ENCODE data around the gene DIS3. TPM values are rescaled to one million over a fixed set of nuclear protein-coding genes. Genes with fewer than 3 reads are reported as not detected.

Gene DIS3
- total and polyA plus RNA-seq, 2 of the 13 experiments (the other 11 are each of a cell fraction or from before 2014, with no cell fraction given), result 13.2 to 35.0 TPM

GRCh38 chr13:72792640-72793039 is 10.9 kb upstream of the DIS3 start:
- ATAC-seq, result peak; percentile 89
- no peak for FAIRE-seq
- Histone ChIP-seq H2AFZ (ENCODE audit: low read length) (no peak overlapping the region), H3K36me3 (replicated peaks in 1 of 2; ENCODE audit: control insufficient read depth in 1 of 2, insufficient read depth in 2 of 2, low read length in 2 of 2) (peaks cover 6 to 36% of the 10 kb centered on the region in 2 experiments; a peak in 4 of 5 replicates), H3K9ac (ENCODE audit: insufficient read depth, low read depth, low read length) (no peak overlapping the region), H3K27me3 (ENCODE audit: control insufficient read depth in 1 of 2, insufficient read depth in 2 of 2, low read length in 2 of 2) (no peaks in the 10 kb centered on the region), H4K20me1 (ENCODE audit: insufficient read depth, low read length) (no peaks in the 10 kb centered on the region), H3K79me2 (ENCODE audit: insufficient read depth, low read length) (peaks cover 4% of the 10 kb centered on the region), H3K4me2 (ENCODE audit: low read depth, low read length) (no peak overlapping the region), H3K9me3 (ENCODE audit: low read length) (no peaks in the 10 kb centered on the region), H3K27ac (ENCODE audit: extremely low read length, insufficient read depth, low read length) (no peak overlapping the region), H3K4me1 (ENCODE audit: insufficient read depth, low read length) (0 out of 2 replicates have a peak, but pooled peaks cover 9% of the 10 kb centered on the region), H3K4me3 (replicated peaks in 1 of 3; ENCODE audit: insufficient read depth in 1 of 3, low read depth in 2 of 3, low read length in 3 of 3) (no peak overlapping the region)
- in situ Hi-C loops (cut with HindIII; ENCODE audit: extremely low pct_ligation_motif_present, low pct_unique_long_range_greater_than_20kb) (no loop called here), intact Hi-C loops (cut with micrococcal nuclease; ENCODE audit: unreplicated experiment) (no loop called here)
- no TSS peak for BruUV-seq (replicated peaks)
- WGBS (ENCODE audit: low lambda C conversion rate), result 74% methylated on average over 2 of the region's 2 CpGs
- peak; percentile 46 for DNase-seq (ENCODE audit: low spot score)
- CTCF ChIA-PET (ENCODE audit: low intra/inter-chr PET ratio, low total read pairs), result no interaction called here
- POLR2A ChIA-PET, result no interaction called here
- TF ChIP-seq ZNF280B (CRISPR knock-in tag; IDR thresholded peaks at IDR 0.05; ENCODE audit: borderline replicate concordance), result no peak
- no peak for TF ChIP-seq TRIM24 (CRISPR knock-in tag; IDR thresholded peaks at IDR 0.05)
- TF ChIP-seq NFE2 (CRISPR knock-in tag; IDR thresholded peaks at IDR 0.05), result no peak
- TF ChIP-seq ZNF703 (CRISPR knock-in tag; IDR thresholded peaks at IDR 0.05; ENCODE audit: borderline replicate concordance), result no peak
- TF ChIP-seq, protein P1, sequence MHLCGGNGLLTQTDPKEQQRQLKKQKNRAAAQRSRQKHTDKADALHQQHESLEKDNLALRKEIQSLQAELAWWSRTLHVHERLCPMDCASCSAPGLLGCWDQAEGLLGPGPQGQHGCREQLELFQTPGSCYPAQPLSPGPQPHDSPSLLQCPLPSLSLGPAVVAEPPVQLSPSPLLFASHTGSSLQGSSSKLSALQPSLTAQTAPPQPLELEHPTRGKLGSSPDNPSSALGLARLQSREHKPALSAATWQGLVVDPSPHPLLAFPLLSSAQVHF (CRISPR knock-in tag; IDR thresholded peaks at IDR 0.05), result no peak
- TF ChIP-seq NPAS2 (CRISPR knock-in tag; IDR thresholded peaks at IDR 0.05; ENCODE audit: borderline replicate concordance), result no peak
- no peak for TF ChIP-seq SP5 (CRISPR knock-in tag; IDR thresholded peaks at IDR 0.05; ENCODE audit: borderline replicate concordance, low read depth)
- TF ChIP-seq ZNF75D (CRISPR knock-in tag; IDR thresholded peaks at IDR 0.05; ENCODE audit: borderline replicate concordance), result no peak
- no peak for TF ChIP-seq ZSCAN12 (CRISPR knock-in tag; IDR thresholded peaks at IDR 0.05)
- TF ChIP-seq, protein P2, sequence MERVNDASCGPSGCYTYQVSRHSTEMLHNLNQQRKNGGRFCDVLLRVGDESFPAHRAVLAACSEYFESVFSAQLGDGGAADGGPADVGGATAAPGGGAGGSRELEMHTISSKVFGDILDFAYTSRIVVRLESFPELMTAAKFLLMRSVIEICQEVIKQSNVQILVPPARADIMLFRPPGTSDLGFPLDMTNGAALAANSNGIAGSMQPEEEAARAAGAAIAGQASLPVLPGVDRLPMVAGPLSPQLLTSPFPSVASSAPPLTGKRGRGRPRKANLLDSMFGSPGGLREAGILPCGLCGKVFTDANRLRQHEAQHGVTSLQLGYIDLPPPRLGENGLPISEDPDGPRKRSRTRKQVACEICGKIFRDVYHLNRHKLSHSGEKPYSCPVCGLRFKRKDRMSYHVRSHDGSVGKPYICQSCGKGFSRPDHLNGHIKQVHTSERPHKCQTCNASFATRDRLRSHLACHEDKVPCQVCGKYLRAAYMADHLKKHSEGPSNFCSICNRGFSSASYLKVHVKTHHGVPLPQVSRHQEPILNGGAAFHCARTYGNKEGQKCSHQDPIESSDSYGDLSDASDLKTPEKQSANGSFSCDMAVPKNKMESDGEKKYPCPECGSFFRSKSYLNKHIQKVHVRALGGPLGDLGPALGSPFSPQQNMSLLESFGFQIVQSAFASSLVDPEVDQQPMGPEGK (CRISPR knock-in tag; IDR thresholded peaks at IDR 0.05), result no peak
- TF ChIP-seq, protein P3, sequence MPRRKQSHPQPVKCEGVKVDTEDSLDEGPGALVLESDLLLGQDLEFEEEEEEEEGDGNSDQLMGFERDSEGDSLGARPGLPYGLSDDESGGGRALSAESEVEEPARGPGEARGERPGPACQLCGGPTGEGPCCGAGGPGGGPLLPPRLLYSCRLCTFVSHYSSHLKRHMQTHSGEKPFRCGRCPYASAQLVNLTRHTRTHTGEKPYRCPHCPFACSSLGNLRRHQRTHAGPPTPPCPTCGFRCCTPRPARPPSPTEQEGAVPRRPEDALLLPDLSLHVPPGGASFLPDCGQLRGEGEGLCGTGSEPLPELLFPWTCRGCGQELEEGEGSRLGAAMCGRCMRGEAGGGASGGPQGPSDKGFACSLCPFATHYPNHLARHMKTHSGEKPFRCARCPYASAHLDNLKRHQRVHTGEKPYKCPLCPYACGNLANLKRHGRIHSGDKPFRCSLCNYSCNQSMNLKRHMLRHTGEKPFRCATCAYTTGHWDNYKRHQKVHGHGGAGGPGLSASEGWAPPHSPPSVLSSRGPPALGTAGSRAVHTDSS (CRISPR knock-in tag; conservative IDR thresholded peaks at IDR 0.05), result no peak
- TF ChIP-seq SMC3 (IDR thresholded peaks at IDR 0.05; ENCODE audit: low read length), result no peak
- no peak for TF ChIP-seq GLI4 (CRISPR knock-in tag; IDR thresholded peaks at IDR 0.05; ENCODE audit: borderline replicate concordance)
- TF ChIP-seq, protein P4, sequence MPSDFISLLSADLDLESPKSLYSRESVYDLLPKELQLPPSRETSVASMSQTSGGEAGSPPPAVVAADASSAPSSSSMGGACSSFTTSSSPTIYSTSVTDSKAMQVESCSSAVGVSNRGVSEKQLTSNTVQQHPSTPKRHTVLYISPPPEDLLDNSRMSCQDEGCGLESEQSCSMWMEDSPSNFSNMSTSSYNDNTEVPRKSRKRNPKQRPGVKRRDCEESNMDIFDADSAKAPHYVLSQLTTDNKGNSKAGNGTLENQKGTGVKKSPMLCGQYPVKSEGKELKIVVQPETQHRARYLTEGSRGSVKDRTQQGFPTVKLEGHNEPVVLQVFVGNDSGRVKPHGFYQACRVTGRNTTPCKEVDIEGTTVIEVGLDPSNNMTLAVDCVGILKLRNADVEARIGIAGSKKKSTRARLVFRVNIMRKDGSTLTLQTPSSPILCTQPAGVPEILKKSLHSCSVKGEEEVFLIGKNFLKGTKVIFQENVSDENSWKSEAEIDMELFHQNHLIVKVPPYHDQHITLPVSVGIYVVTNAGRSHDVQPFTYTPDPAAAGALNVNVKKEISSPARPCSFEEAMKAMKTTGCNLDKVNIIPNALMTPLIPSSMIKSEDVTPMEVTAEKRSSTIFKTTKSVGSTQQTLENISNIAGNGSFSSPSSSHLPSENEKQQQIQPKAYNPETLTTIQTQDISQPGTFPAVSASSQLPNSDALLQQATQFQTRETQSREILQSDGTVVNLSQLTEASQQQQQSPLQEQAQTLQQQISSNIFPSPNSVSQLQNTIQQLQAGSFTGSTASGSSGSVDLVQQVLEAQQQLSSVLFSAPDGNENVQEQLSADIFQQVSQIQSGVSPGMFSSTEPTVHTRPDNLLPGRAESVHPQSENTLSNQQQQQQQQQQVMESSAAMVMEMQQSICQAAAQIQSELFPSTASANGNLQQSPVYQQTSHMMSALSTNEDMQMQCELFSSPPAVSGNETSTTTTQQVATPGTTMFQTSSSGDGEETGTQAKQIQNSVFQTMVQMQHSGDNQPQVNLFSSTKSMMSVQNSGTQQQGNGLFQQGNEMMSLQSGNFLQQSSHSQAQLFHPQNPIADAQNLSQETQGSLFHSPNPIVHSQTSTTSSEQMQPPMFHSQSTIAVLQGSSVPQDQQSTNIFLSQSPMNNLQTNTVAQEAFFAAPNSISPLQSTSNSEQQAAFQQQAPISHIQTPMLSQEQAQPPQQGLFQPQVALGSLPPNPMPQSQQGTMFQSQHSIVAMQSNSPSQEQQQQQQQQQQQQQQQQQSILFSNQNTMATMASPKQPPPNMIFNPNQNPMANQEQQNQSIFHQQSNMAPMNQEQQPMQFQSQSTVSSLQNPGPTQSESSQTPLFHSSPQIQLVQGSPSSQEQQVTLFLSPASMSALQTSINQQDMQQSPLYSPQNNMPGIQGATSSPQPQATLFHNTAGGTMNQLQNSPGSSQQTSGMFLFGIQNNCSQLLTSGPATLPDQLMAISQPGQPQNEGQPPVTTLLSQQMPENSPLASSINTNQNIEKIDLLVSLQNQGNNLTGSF (CRISPR knock-in tag; IDR thresholded peaks at IDR 0.05), result no peak

All from HepG2 (cell line).